ENCODE data around the gene IFIT5. TPM values are rescaled to one million over a fixed set of nuclear protein-coding genes. Genes with fewer than 3 reads are reported as not detected.

The IFIT5 gene
- total and polyA plus RNA-seq, 8 donors: 0.58 to 22.6 (median 7.9) TPM

- TF ChIP-seq CTCF (IDR thresholded peaks at IDR 0.05) (no peak), POLR2AphosphoS5 (IDR thresholded peaks at IDR 0.05) (no peak), EP300 (IDR thresholded peaks at IDR 0.05) (no peak), POLR2A (IDR thresholded peaks at IDR 0.05) (no peak)
- no peak overlapping the region for H3K27ac ChIP-seq
- H3K9me3 ChIP-seq: no peaks in the 10 kb centered on the region
- no peak for DNase-seq
- H3K4me3 ChIP-seq: no peak overlapping the region
- 59 to 79% (median 75%) methylated on average over 3 of the region's 3 CpGs for WGBS, 5 donors
- intact Hi-C loops (cut with DNase I; ENCODE audit: low total_unique reads): no loop called here
- H3K36me3 ChIP-seq: no peaks in the 10 kb centered on the region
- H3K4me1 ChIP-seq: peaks cover 0 to 3% (median 0%) of the 10 kb centered on the region in 4 donors
- no peaks in the 10 kb centered on the region for H3K27me3 ChIP-seq
Measured at GRCh38 chr10:89458291-89458690, 43.9 kb downstream of the IFIT5 start.

- H3K27me3 ChIP-seq: no peaks in the 10 kb centered on the region
- peaks cover 0 to 3% (median 0%) of the 10 kb centered on the region in 4 donors for H3K4me1 ChIP-seq
- H3K36me3 ChIP-seq: no peaks in the 10 kb centered on the region
- no peaks in the 10 kb centered on the region for H3K9me3 ChIP-seq
- H3K27ac ChIP-seq: no peak overlapping the region
- TF ChIP-seq POLR2AphosphoS5 (IDR thresholded peaks at IDR 0.05): no peak
- no peak for TF ChIP-seq POLR2A (IDR thresholded peaks at IDR 0.05)
- TF ChIP-seq EP300 (IDR thresholded peaks at IDR 0.05): no peak
- DNase-seq: no peak
- no peak overlapping the region for H3K4me3 ChIP-seq
- intact Hi-C loops (cut with DNase I; ENCODE audit: low total_unique reads): no loop called here
- 50 to 73% (median 66%) methylated on average over 1 of the region's 1 CpG for WGBS, 5 donors
Measured at GRCh38 chr10:89458784-89459183, 44.4 kb downstream of the IFIT5 start.

GRCh38 chr10:89463846-89464537 lies 49.6 kb downstream of the IFIT5 start:
- H3K9me3 ChIP-seq: no peaks in the 10 kb centered on the region
- 78 to 88% (median 85%) methylated on average over 6 of the region's 6 CpGs for WGBS, 5 donors
- no peak overlapping the region for H3K27ac ChIP-seq
- TF ChIP-seq POLR2A (IDR thresholded peaks at IDR 0.05): no peak
- no peak for TF ChIP-seq EP300 (IDR thresholded peaks at IDR 0.05)
- no peak for TF ChIP-seq CTCF (IDR thresholded peaks at IDR 0.05)
- TF ChIP-seq POLR2AphosphoS5 (IDR thresholded peaks at IDR 0.05): no peak
- no peak overlapping the region for H3K4me3 ChIP-seq
- DNase-seq: no peak
- no peaks in the 10 kb centered on the region for H3K36me3 ChIP-seq
- peaks cover 0 to 11% (median 0%) of the 10 kb centered on the region in 4 donors for H3K4me1 ChIP-seq
- no peaks in the 10 kb centered on the region for H3K27me3 ChIP-seq
- intact Hi-C loops (cut with DNase I; ENCODE audit: low total_unique reads): no loop called here

GRCh38 chr10:89465196-89465595 lies 50.8 kb downstream of the IFIT5 start:
- TF ChIP-seq CTCF (IDR thresholded peaks at IDR 0.05): no peak
- TF ChIP-seq EP300 (IDR thresholded peaks at IDR 0.05): no peak
- TF ChIP-seq POLR2A (IDR thresholded peaks at IDR 0.05): no peak
- TF ChIP-seq POLR2AphosphoS5 (IDR thresholded peaks at IDR 0.05): no peak
- intact Hi-C loops (cut with DNase I; ENCODE audit: low total_unique reads): no loop called here
- Histone ChIP-seq H3K4me1 (peaks cover 0 to 11% (median 0%) of the 10 kb centered on the region in 4 donors), H3K36me3 (no peaks in the 10 kb centered on the region), H3K27ac (no peak overlapping the region), H3K9me3 (no peaks in the 10 kb centered on the region), H3K27me3 (no peaks in the 10 kb centered on the region), H3K4me3 (no peak overlapping the region)
- 52 to 63% (median 60%) methylated on average over 2 of the region's 2 CpGs for WGBS, 5 donors
- DNase-seq: no peak

- peak in 1 of 2 donors; percentile 68 for DNase-seq
- no peaks in the 10 kb centered on the region for H3K9me3 ChIP-seq
- TF ChIP-seq CTCF (IDR thresholded peaks at IDR 0.05): peak in 3 of 7 experiments; percentile 9 to 34 (median 13)
- no peak for TF ChIP-seq EP300 (IDR thresholded peaks at IDR 0.05)
- no peak for TF ChIP-seq POLR2AphosphoS5 (IDR thresholded peaks at IDR 0.05)
- 17 to 34% (median 28%) methylated on average over 3 of the region's 3 CpGs for WGBS, 5 donors
- intact Hi-C loops (cut with DNase I; ENCODE audit: low total_unique reads): no loop called here
- H3K4me3 ChIP-seq: no peak overlapping the region
- H3K36me3 ChIP-seq: no peaks in the 10 kb centered on the region
- H3K4me1 ChIP-seq: peaks cover 0 to 11% (median 0%) of the 10 kb centered on the region in 4 donors
- H3K27me3 ChIP-seq: no peaks in the 10 kb centered on the region
- H3K27ac ChIP-seq: no peak overlapping the region
Measured at GRCh38 chr10:89466599-89467035, 52.2 kb downstream of the IFIT5 start.
